K562 (cell line): ENCODE data around the gene ABHD8. TPM values are rescaled to one million over a fixed set of nuclear protein-coding genes. Genes with fewer than 3 reads are reported as not detected.

ENCODE experiments used
- ATAC-seq: fragments of 200-7000 bp; cut with Tn5 transposase; 3 replicates; pipeline ENCODE4 v1.9.1; 2020; ENCODE audit warnings: moderate library complexity
- BruUV-seq: library from RNA; stranded (reverse); fragments of 400-500 nt; replicated peaks from 2 replicates; lab custom pipeline; 2021; lab: Mats Ljungman, UMichigan
- CTCF ChIA-PET: fragments of 300-600 bp; formaldehyde crosslinking; extraction: SDS; loops from one replicate; lab custom pipeline; 2021; ENCODE audit warnings: low intra/inter-chr PET ratio; lab: Yijun Ruan, JAX
- POLR2A ChIA-PET: fragments of 300-600, 350-650 bp; sonication (Branson Sonifier 250); formaldehyde crosslinking; extraction: SDS; loops from one replicate; lab custom pipeline; 2021; ENCODE audit warnings: antibody characterized with exemption, inconsistent platforms; lab: Yijun Ruan, JAX
- DNase-seq, 4 experiments: peaks; one replicate each; pipeline versions ENCODE4 v3.0.0 to v3.0.0-alpha.2; 2011 to 2018; ENCODE audit warnings: low spot score in 3 of 4, mixed read lengths in 3 of 4; ENCODE audit errors: extremely low read depth in 1 of 4
- FAIRE-seq: peaks from 2 replicates; lab custom pipeline; 2011; peaks lifted over from hg19 to GRCh38; lab: Jason Lieb, UNC
- H2AFZ ChIP-seq: 2 replicates; pipeline ENCODE4 v1.6.0; 2011; ENCODE audit warnings: low read depth, low read length, control low read depth, inconsistent platforms
- H3K27ac ChIP-seq: fragments of 200-600 bp; 3 replicates; pipeline ENCODE4 v1.8.0; 2011; ENCODE audit warnings: low read depth, mild to moderate bottlenecking, control low read depth, inconsistent platforms, low read length, moderate library complexity, mixed read lengths; ENCODE audit errors: extremely low read depth
- H3K27me3 ChIP-seq, 2 experiments: fragments of 300-600 bp in 1 of 2; 2 replicates in 1 of 2; 3 replicates in 1 of 2; pipeline versions ENCODE4 v1.6.0 to v1.8.0; 2011; ENCODE audit warnings: inconsistent platforms in 2 of 2, low read length in 2 of 2, mild to moderate bottlenecking in 1 of 2, mixed read lengths in 1 of 2, moderate library complexity in 1 of 2; ENCODE audit not compliant: control insufficient read depth in 2 of 2, insufficient read depth in 2 of 2
- H3K36me3 ChIP-seq: fragments of 300-600 bp; 3 replicates; pipeline ENCODE4 v1.8.0; 2011; ENCODE audit warnings: mild to moderate bottlenecking, low read length, inconsistent platforms; ENCODE audit not compliant: control insufficient read depth, insufficient read depth
- H3K4me1 ChIP-seq, 2 experiments: fragments of 200-600 bp in 1 of 2; replicated peaks in 1 of 2; 2 replicates in 1 of 2; 3 replicates in 1 of 2; pipeline versions ENCODE4 v1.5.1 to v1.8.0; 2011; ENCODE audit warnings: inconsistent platforms in 2 of 2, low read length in 2 of 2, mild to moderate bottlenecking in 1 of 2, mixed read lengths in 1 of 2, moderate library complexity in 1 of 2; ENCODE audit not compliant: control insufficient read depth in 2 of 2, insufficient read depth in 2 of 2
- H3K4me2 ChIP-seq: 2 replicates; pipeline ENCODE4 v1.6.1; 2011; ENCODE audit warnings: low read length, control low read depth, inconsistent platforms, mixed read lengths; ENCODE audit not compliant: insufficient read depth
- H3K4me3 ChIP-seq: fragments of 200-600 bp; sonication (generic), shearing (Covaris generic); 2 replicates; pipeline ENCODE4 v1.5.1; 2016; ENCODE audit warnings: control low read depth, inconsistent platforms
- H3K79me2 ChIP-seq: fragments of 200-600 bp; 3 replicates; pipeline ENCODE4 v1.8.0; 2011; ENCODE audit warnings: low read length, inconsistent platforms; ENCODE audit not compliant: control insufficient read depth, insufficient read depth
- H3K9ac ChIP-seq, 2 experiments: 2 replicates each; pipeline versions ENCODE4 v1.6.0 to v1.6.1; 2011; ENCODE audit warnings: low read depth in 2 of 2, low read length in 2 of 2, control low read depth in 1 of 2, inconsistent platforms in 1 of 2, mild to moderate bottlenecking in 1 of 2, mixed read lengths in 1 of 2; ENCODE audit not compliant: insufficient read depth in 1 of 2
- H3K9me1 ChIP-seq: one replicate; pipeline ENCODE4 v1.6.0; 2011; ENCODE audit warnings: inconsistent platforms, mild to moderate bottlenecking, low read length, moderate library complexity; ENCODE audit not compliant: control insufficient read depth, insufficient read depth
- H3K9me3 ChIP-seq: replicated peaks from 2 replicates; pipeline ENCODE4 v1.5.1; 2011; ENCODE audit warnings: low read depth, low read length, inconsistent platforms; ENCODE audit not compliant: control insufficient read depth, insufficient read depth
- H4K20me1 ChIP-seq: replicated peaks from 2 replicates; pipeline ENCODE4 v1.6.1; 2011; ENCODE audit warnings: low read length, inconsistent platforms, mixed read lengths; ENCODE audit not compliant: control insufficient read depth, insufficient read depth
- C11orf30 ChIP-seq: fragments of 450-650 bp; IDR thresholded peaks from 2 replicates; pipeline ENCODE4 v1.6.1; 2016; ENCODE audit warnings: low read depth, mild to moderate bottlenecking
- DPF2 ChIP-seq: fragments of 450-650 bp; IDR thresholded peaks from 2 replicates; pipeline ENCODE4 v1.6.1; 2016
- E2F8 ChIP-seq: fragments of 450-650 bp; IDR thresholded peaks from 2 replicates; pipeline ENCODE4 v1.7.1; 2018; ENCODE audit warnings: mild to moderate bottlenecking, low read depth; ENCODE audit not compliant: partially characterized antibody
- GABPB1 ChIP-seq: sonication (generic); formaldehyde crosslinking; IDR thresholded peaks from 2 replicates; pipeline ENCODE4 v1.8.0; 2022; ENCODE audit warnings: mild to moderate bottlenecking, missing genetic modification reagents
- HNRNPLL ChIP-seq: fragments of 200-400 bp; formaldehyde crosslinking; IDR thresholded peaks from 2 replicates; pipeline ENCODE4 v1.6.1; 2017; ENCODE audit warnings: low read length, low read depth, mild to moderate bottlenecking; ENCODE audit not compliant: poor library complexity, severe bottlenecking
- IFI16 ChIP-seq: fragments of 250-450 bp; sonication (Bioruptor Pico); IDR thresholded peaks from 2 replicates; pipeline ENCODE4 v2.1.2; 2022; ENCODE audit warnings: mild to moderate bottlenecking, inconsistent platforms
- NCOA4 ChIP-seq: fragments of 450-650 bp; IDR thresholded peaks from 2 replicates; pipeline ENCODE4 v1.6.1; 2018; ENCODE audit warnings: mild to moderate bottlenecking; ENCODE audit not compliant: partially characterized antibody
- PHF8 ChIP-seq: fragments of 200-600 bp; sonication (generic); IDR thresholded peaks from 2 replicates; pipeline ENCODE4 v1.6.1; 2012; ENCODE audit warnings: mixed run types, mild to moderate bottlenecking, inconsistent platforms, low read length, moderate library complexity, borderline replicate concordance
- PHTF2 ChIP-seq: fragments of 250-450 bp; sonication (Bioruptor Pico); IDR thresholded peaks from 2 replicates; pipeline ENCODE4 v1.5.0; 2021; ENCODE audit warnings: mild to moderate bottlenecking
- ZKSCAN1 ChIP-seq: fragments of 150-350 bp; IDR thresholded peaks from 2 replicates; pipeline ENCODE4 v1.6.1; 2016; ENCODE audit warnings: low read depth, low read length
- ZKSCAN8 ChIP-seq: fragments of 200-800 bp; sonication (Bioruptor generic); IDR thresholded peaks from 2 replicates; pipeline ENCODE4 v1.6.1; 2016; ENCODE audit warnings: missing genetic modification characterization, missing compliant biosample characterization
- ZNF253 ChIP-seq: fragments of 250-450 bp; sonication (Bioruptor Pico); conservative IDR thresholded peaks from 2 replicates; pipeline ENCODE4 v1.6.1; 2021; ENCODE audit warnings: mild to moderate bottlenecking
- WGBS: fragments of 100-300 bp; shearing (Covaris generic); methylation state at CpG from one replicate; pipeline ENCODE4 v1.1.6; 2016; ENCODE audit warnings: low coverage, mixed read lengths; ENCODE audit not compliant: insufficient coverage; ENCODE audit errors: missing lambda C conversion rate; 5-methylcytosine and 5-hydroxymethylcytosine counted together
- in situ Hi-C: fragments of 300-500 bp; cut with MboI; formaldehyde crosslinking; loops from 4 replicates; pipeline ENCODE4 v1.15.0; 2018; ENCODE audit warnings: inconsistent platforms, mixed read lengths
- intact Hi-C: fragments of 100-400 bp; cut with micrococcal nuclease; formaldehyde crosslinking; loops from 2 replicates; pipeline ENCODE4 v1.14.2; 2022
- polyA plus RNA-seq, 8 experiments: library from polyadenylated mRNA; depleted of rRNA in 4 of 8; stranded (reverse) in 5 of 8; unstranded in 3 of 8; fragments of >200 nt; fragmentation: Nextera tagmentation in 2 of 8; fragmentation: Illumina TruSeq in 1 of 8; extraction: Ambion mirVana in 2 of 8; extraction: Trizol in 1 of 8; gene quantifications; 2 replicates each; pipeline versions ENCODE4 v1.2.1 to v1.2.3, GENCODE V29; 2011 to 2014; ENCODE audit warnings: inconsistent platforms in 1 of 8, missing spikeins in 1 of 8
- total RNA-seq, 7 experiments: library from RNA; depleted of rRNA in 6 of 7; stranded (reverse); fragments of >200 nt in 6 of 7; fragmentation: Illumina TruSeq in 2 of 7; extraction: Trizol in 2 of 7; gene quantifications; 2 replicates each; pipeline versions ENCODE4 v1.2.1 to v1.2.3, GENCODE V29; 2011 to 2021; ENCODE audit warnings: low replicate concordance in 1 of 7
- TF ChIP-seq, protein P1 (sequence below): fragments of 150-350 bp; conservative IDR thresholded peaks from 2 replicates; pipeline ENCODE4 v1.6.1; 2014; ENCODE audit warnings: low read length
- TF ChIP-seq, protein P2 (sequence below): fragments of 250-450 bp; sonication (Bioruptor Pico); IDR thresholded peaks from 2 replicates; pipeline ENCODE4 v1.5.0; 2021; ENCODE audit warnings: mild to moderate bottlenecking, borderline replicate concordance

ABHD8 gene
- total and polyA plus RNA-seq, 9 of the 15 experiments (the other 6 are each of a cell fraction or from before 2014, with no cell fraction given) = 0.04 to 6.6 (median 2.0) TPM; not detected in 1

GRCh38 chr19:17335575-17335974, 32.4 kb upstream of the ABHD8 start:
- Histone ChIP-seq H4K20me1 (no peaks in the 10 kb centered on the region; the same call in 1 of the 2 replicates), H3K27me3 (no peaks in the 10 kb centered on the region), H3K4me1 (peaks cover 29 to 71% of the 10 kb centered on the region in 2 experiments; a peak in 4 of 5 replicates), H3K9me3 (no peaks in the 10 kb centered on the region; the same call in 1 of the 2 replicates), H3K4me2 (peak overlapping the region; percentile 76; the same call in 1 of the 2 replicates), H3K27ac (no peak overlapping the region), H3K9me1 (no peaks in the 10 kb centered on the region), H3K36me3 (peaks cover 21% of the 10 kb centered on the region; the same call in 1 of the 3 replicates), H2AFZ (peak overlapping the region; percentile 90; the same call in 1 of the 2 replicates), H3K4me3 (no peak overlapping the region), H3K79me2 (peaks cover 24% of the 10 kb centered on the region), H3K9ac (no peak overlapping the region)
- intact Hi-C loops (loop anchor here (2.0 kb wide), 1 partner anchor 43 kb away; no protein-coding TSS in a partner anchor), in situ Hi-C loops (no loop called here)
- no peak for FAIRE-seq
- peak in 1 of 4 experiments; percentile 45 for DNase-seq
- no peak for ATAC-seq
- WGBS = 63% methylated on average over 10 of the region's 10 CpGs
- ChIA-PET CTCF (no interaction called here), POLR2A (interaction anchor here (0.9 to 7.9 kb wide), 5 partner anchors 10 to 113 kb away, joined by 3 to 78 read pairs (median 7); partner anchors contain the start of genes DDA1 and TMEM221)
- BruUV-seq = no TSS peak
- TF ChIP-seq PHTF2 (CRISPR knock-in tag) = no peak
- no peak for TF ChIP-seq GABPB1 (CRISPR knock-in tag)
- no peak for TF ChIP-seq E2F8
- TF ChIP-seq NCOA4 = no peak
- TF ChIP-seq, protein P1, sequence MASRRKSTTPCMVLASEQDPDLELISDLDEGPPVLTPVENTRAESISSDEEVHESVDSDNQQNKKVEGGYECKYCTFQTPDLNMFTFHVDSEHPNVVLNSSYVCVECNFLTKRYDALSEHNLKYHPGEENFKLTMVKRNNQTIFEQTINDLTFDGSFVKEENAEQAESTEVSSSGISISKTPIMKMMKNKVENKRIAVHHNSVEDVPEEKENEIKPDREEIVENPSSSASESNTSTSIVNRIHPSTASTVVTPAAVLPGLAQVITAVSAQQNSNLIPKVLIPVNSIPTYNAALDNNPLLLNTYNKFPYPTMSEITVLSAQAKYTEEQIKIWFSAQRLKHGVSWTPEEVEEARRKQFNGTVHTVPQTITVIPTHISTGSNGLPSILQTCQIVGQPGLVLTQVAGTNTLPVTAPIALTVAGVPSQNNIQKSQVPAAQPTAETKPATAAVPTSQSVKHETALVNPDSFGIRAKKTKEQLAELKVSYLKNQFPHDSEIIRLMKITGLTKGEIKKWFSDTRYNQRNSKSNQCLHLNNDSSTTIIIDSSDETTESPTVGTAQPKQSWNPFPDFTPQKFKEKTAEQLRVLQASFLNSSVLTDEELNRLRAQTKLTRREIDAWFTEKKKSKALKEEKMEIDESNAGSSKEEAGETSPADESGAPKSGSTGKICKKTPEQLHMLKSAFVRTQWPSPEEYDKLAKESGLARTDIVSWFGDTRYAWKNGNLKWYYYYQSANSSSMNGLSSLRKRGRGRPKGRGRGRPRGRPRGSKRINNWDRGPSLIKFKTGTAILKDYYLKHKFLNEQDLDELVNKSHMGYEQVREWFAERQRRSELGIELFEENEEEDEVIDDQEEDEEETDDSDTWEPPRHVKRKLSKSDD = 0 out of 2 replicates have a peak, but pooled peaks have one; percentile 50
- no peak for TF ChIP-seq ZNF253
- no peak for TF ChIP-seq C11orf30
- TF ChIP-seq ZKSCAN1 = peak; percentile 86
- no peak for TF ChIP-seq IFI16
- peak; percentile 81; the same call in 1 of the 2 replicates for TF ChIP-seq ZKSCAN8 (CRISPR knock-in tag)
- no peak for TF ChIP-seq HNRNPLL
- TF ChIP-seq, protein P2, sequence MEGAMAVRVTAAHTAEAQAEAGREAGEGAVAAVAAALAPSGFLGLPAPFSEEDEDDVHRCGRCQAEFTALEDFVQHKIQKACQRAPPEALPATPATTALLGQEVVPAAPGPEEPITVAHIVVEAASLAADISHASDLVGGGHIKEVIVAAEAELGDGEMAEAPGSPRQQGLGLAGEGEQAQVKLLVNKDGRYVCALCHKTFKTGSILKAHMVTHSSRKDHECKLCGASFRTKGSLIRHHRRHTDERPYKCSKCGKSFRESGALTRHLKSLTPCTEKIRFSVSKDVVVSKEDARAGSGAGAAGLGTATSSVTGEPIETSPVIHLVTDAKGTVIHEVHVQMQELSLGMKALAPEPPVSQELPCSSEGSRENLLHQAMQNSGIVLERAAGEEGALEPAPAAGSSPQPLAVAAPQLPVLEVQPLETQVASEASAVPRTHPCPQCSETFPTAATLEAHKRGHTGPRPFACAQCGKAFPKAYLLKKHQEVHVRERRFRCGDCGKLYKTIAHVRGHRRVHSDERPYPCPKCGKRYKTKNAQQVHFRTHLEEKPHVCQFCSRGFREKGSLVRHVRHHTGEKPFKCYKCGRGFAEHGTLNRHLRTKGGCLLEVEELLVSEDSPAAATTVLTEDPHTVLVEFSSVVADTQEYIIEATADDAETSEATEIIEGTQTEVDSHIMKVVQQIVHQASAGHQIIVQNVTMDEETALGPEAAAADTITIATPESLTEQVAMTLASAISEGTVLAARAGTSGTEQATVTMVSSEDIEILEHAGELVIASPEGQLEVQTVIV (CRISPR knock-in tag) = no peak
- no peak for TF ChIP-seq PHF8
- TF ChIP-seq DPF2 = no peak
